Pulmonary artery endothelial cell (primary cell): ENCODE results near the gene SLC43A1. TPM values are rescaled to one million over a fixed set of nuclear protein-coding genes. Genes with fewer than 3 reads are reported as not detected.

Experiments used
- DNase-seq: peaks from one replicate; pipeline ENCODE4 v3.0.0-alpha.2; 2011; ENCODE audit warnings: low read depth, low spot score
- total RNA-seq: library from RNA; depleted of rRNA; stranded (reverse); fragments of >200 nt; gene quantifications from 2 replicates; pipeline ENCODE4 v1.2.3, GENCODE V29; 2014

The SLC43A1 gene
- total RNA-seq, 1 donor from 2014 or later: 15.6 TPM

- no peak for DNase-seq
These were observed 35.6 kb downstream of the SLC43A1 start for GRCh38 chr11:57479911-57480310.

- DNase-seq: no peak
These were observed 36.4 kb downstream of the SLC43A1 start for GRCh38 chr11:57479021-57479663.

- no peak for DNase-seq
These were observed 37.9 kb downstream of the SLC43A1 start for GRCh38 chr11:57477507-57478189.

GRCh38 chr11:57476757-57477506 is 38.6 kb downstream of the SLC43A1 start:
- no peak for DNase-seq

- no peak for DNase-seq
These were observed 39.3 kb downstream of the SLC43A1 start for GRCh38 chr11:57476047-57476756.

GRCh38 chr11:57475671-57476046 is 39.8 kb downstream of the SLC43A1 start:
- DNase-seq: no peak

- DNase-seq: no peak
These were observed 40.3 kb downstream of the SLC43A1 start for GRCh38 chr11:57475191-57475590.

- no peak for DNase-seq
These were observed 40.7 kb downstream of the SLC43A1 start for GRCh38 chr11:57474803-57475115.

- no peak for DNase-seq
These were observed 41.3 kb downstream of the SLC43A1 start for GRCh38 chr11:57474017-57474802.

- DNase-seq: no peak
These were observed 42.1 kb downstream of the SLC43A1 start for GRCh38 chr11:57473285-57473841.

- DNase-seq: no peak
These were observed 44.0 kb downstream of the SLC43A1 start for GRCh38 chr11:57471496-57471895.

- no peak for DNase-seq
These were observed 46.2 kb downstream of the SLC43A1 start for GRCh38 chr11:57469268-57469667.

GRCh38 chr11:57468276-57468675 is 47.2 kb downstream of the SLC43A1 start:
- DNase-seq: no peak

GRCh38 chr11:57467508-57468157 is 47.9 kb downstream of the SLC43A1 start:
- DNase-seq: no peak

- DNase-seq: no peak
These were observed 48.8 kb downstream of the SLC43A1 start for GRCh38 chr11:57466680-57467079.

GRCh38 chr11:57464539-57465181 is 50.8 kb downstream of the SLC43A1 start:
- no peak for DNase-seq

- DNase-seq: no peak
These were observed 51.6 kb downstream of the SLC43A1 start for GRCh38 chr11:57463671-57464538.

- DNase-seq: no peak
These were observed 52.9 kb downstream of the SLC43A1 start for GRCh38 chr11:57462597-57462996.
